ENCODE results near the gene HBG2. TPM values are rescaled to one million over a fixed set of nuclear protein-coding genes. Genes with fewer than 3 reads are reported as not detected.
A peak's percentile ranks its signal among the peaks of the same experiment; 100 is the strongest.

The HBG2 gene
- total and polyA plus RNA-seq, 2 of the 4 experiments (the other 2 are of a cell fraction) = 0.54 TPM; not detected in 1

DNA sequence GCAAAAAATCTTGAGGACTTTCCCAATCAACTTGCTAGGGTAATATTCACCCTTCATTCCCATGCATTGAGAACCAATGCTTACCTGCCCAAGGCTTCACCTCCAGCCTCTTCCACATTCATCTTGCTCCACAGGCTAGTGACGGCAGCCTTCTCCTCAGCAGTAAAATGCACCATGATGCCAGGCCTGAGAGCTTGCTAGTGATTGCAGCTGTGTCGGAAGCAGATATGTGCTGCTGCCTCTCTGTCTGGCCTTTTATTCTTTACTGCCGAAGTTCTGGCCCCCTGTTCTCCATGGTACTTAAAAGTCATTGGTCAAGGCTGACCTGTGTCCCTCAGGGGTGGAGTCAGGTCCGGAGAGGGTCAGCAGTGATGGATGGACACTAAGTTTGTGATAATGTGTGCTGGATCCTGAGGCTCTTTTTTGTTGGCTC, 15.2 kb upstream of the HBG2 start, which contains the start of gene HBE1:
Gene HBE1, minus strand, starts transcription at position 231 of the 433 bp plus-strand sequence. Its CDS starts 55 bp downstream, at position 176.
- no peak within 1 kb of the TSS for H3K27ac ChIP-seq (ENCODE audit: insufficient read depth, low read length)
- CTCF ChIA-PET = no interaction called here
- no peak for DNase-seq
- H4K5ac ChIP-seq (ENCODE audit: low read depth, low read length) = peak within 1 kb of the TSS; percentile 28; the same call in 1 of the 2 replicates
- POLR2A ChIA-PET (ENCODE audit: unreplicated experiment) = no interaction called here
- H3K4ac ChIP-seq (ENCODE audit: low read depth, low read length) = peak within 1 kb of the TSS; percentile 13
- H3K27me3 ChIP-seq (ENCODE audit: control insufficient read depth, insufficient read depth, low read length) = no peaks in the 10 kb centered on the region
- no TSS peak for BruUV-seq (replicated peaks)
- H2BK120ac ChIP-seq (ENCODE audit: low read depth, low read length) = peak within 1 kb of the TSS; percentile 11; the same call in 1 of the 2 replicates
- dilution Hi-C loops (cut with HindIII; ENCODE audit: low sequenced_read_pairs, unreplicated experiment) (no loop called here), intact Hi-C loops (cut with micrococcal nuclease) (no loop called here), in situ Hi-C loops (cut with MboI; ENCODE audit: low sequenced_read_pairs) (no loop called here)
- H3K9ac ChIP-seq (ENCODE audit: low read depth, low read length) = no peak within 1 kb of the TSS
- TF ChIP-seq CHD1 (IDR thresholded peaks at IDR 0.05; ENCODE audit: low read depth, low read length) = no peak
- TF ChIP-seq MAZ (IDR thresholded peaks at IDR 0.05; ENCODE audit: borderline replicate concordance, low read depth, low read length) = no peak
- no peak for TF ChIP-seq CTCF (conservative IDR thresholded peaks at IDR 0.05; ENCODE audit: low read depth, low read length)
- TF ChIP-seq RAD21 (IDR thresholded peaks at IDR 0.05; ENCODE audit: low read length) = no peak
- TF ChIP-seq MAFK (IDR thresholded peaks at IDR 0.05; ENCODE audit: low read depth, low read length) = no peak
- no peak for TF ChIP-seq FOS (IDR thresholded peaks at IDR 0.05; ENCODE audit: low read depth, low read length)
- TF ChIP-seq, protein P1, sequence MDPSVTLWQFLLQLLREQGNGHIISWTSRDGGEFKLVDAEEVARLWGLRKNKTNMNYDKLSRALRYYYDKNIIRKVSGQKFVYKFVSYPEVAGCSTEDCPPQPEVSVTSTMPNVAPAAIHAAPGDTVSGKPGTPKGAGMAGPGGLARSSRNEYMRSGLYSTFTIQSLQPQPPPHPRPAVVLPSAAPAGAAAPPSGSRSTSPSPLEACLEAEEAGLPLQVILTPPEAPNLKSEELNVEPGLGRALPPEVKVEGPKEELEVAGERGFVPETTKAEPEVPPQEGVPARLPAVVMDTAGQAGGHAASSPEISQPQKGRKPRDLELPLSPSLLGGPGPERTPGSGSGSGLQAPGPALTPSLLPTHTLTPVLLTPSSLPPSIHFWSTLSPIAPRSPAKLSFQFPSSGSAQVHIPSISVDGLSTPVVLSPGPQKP (IDR thresholded peaks at IDR 0.05; ENCODE audit: borderline replicate concordance, low read depth, low read length) = no peak
- TF ChIP-seq USF2 (IDR thresholded peaks at IDR 0.05; ENCODE audit: low read depth, low read length) = no peak
- no peak for TF ChIP-seq RFX5 (IDR thresholded peaks at IDR 0.05; ENCODE audit: low read depth, low read length)
- TF ChIP-seq SMC3 (IDR thresholded peaks at IDR 0.05; ENCODE audit: low read depth, low read length) = no peak
- TF ChIP-seq CEBPB (IDR thresholded peaks at IDR 0.05; ENCODE audit: low read depth, low read length) = no peak
- no peak for TF ChIP-seq BHLHE40 (IDR thresholded peaks at IDR 0.05; ENCODE audit: low read depth, low read length)
- TF ChIP-seq RCOR1 (IDR thresholded peaks at IDR 0.05; ENCODE audit: insufficient replicate concordance, low read length) = no peak
- no peak for TF ChIP-seq NFE2L2 (IDR thresholded peaks at IDR 0.05; ENCODE audit: low read depth, low read length)
- TF ChIP-seq POLR2A (IDR thresholded peaks at IDR 0.05; ENCODE audit: low read depth, low read length) = no peak
- TF ChIP-seq MXI1 (IDR thresholded peaks at IDR 0.05; ENCODE audit: borderline replicate concordance, low read depth, low read length) = no peak
- H2AK5ac ChIP-seq (ENCODE audit: low read depth, low read length) = 0 out of 2 replicates have a peak within 1 kb of the TSS, but pooled peaks have one; percentile 18
- H3K18ac ChIP-seq (ENCODE audit: low read depth, low read length) = no peak within 1 kb of the TSS
- H4K8ac ChIP-seq (ENCODE audit: low read depth in 2 of 2, low read length in 2 of 2) = 0 out of 4 replicates have a peak within 1 kb of the TSS, but pooled peaks of 1 of the 2 experiments have one; percentile 2
- H4K20me1 ChIP-seq (ENCODE audit: insufficient read depth, low read length) = no peaks in the 10 kb centered on the region
- no peak within 1 kb of the TSS for H3K56ac ChIP-seq (ENCODE audit: extremely low read depth, insufficient read depth, low read length)
- no peaks in the 10 kb centered on the region for H3K79me1 ChIP-seq (ENCODE audit: low read depth in 1 of 2, low read length in 2 of 2)
- H2AK9ac ChIP-seq (replicated peaks; ENCODE audit: low read depth, low read length, poor library complexity) = no peak within 1 kb of the TSS
- no peaks in the 10 kb centered on the region for H3K9me3 ChIP-seq (ENCODE audit: control insufficient read depth, insufficient read depth, low read length)
- WGBS, 2 experiments (ENCODE audit: extremely low coverage in 2 of 2, insufficient read length in 1 of 2) = 58% methylated on average over 3 of the region's 4 CpGs; no CpG with 5 or more reads in 1 of the 2 experiments
- H3K4me3 ChIP-seq (ENCODE audit: insufficient read depth, low read depth, low read length) = no peak within 1 kb of the TSS
- peaks cover 3% of the 10 kb centered on the region; the same call in 1 of the 2 replicates for H3K4me1 ChIP-seq (ENCODE audit: control insufficient read depth, insufficient read depth, low read length)
- H3K4me2 ChIP-seq (ENCODE audit: low read depth, low read length) = no peak within 1 kb of the TSS
- H3K9me1 ChIP-seq (ENCODE audit: insufficient read depth, low read length) = peaks cover 3% of the 10 kb centered on the region
- peak within 1 kb of the TSS; percentile 36; the same call in 1 of the 2 replicates for H2BK20ac ChIP-seq (ENCODE audit: low read depth, low read length)
- no peak for ATAC-seq (ENCODE audit: low read depth)
- H2AFZ ChIP-seq (replicated peaks; ENCODE audit: low read length, poor library complexity) = no peak within 1 kb of the TSS
- H3K36me3 ChIP-seq (ENCODE audit: control insufficient read depth, insufficient read depth, low read length) = no peaks in the 10 kb centered on the region
- H3K14ac ChIP-seq (replicated peaks; ENCODE audit: low read depth, low read length) = no peak within 1 kb of the TSS
- H3K23ac ChIP-seq (ENCODE audit: low read depth, low read length) = no peak within 1 kb of the TSS
- H2BK15ac ChIP-seq (ENCODE audit: low read depth, low read length) = 0 out of 3 replicates have a peak within 1 kb of the TSS, but pooled peaks have one; percentile 48
- no peak within 1 kb of the TSS for H2BK5ac ChIP-seq (ENCODE audit: low read depth, low read length, poor library complexity, severe bottlenecking)
- H4K91ac ChIP-seq (ENCODE audit: insufficient read depth, low read depth, low read length) = no peak within 1 kb of the TSS

Measured in IMR-90 (cell line).